ENCODE measurements around the gene SOX1. TPM values are rescaled to one million over a fixed set of nuclear protein-coding genes. Genes with fewer than 3 reads are reported as not detected.

SOX1 gene
- total and polyA plus RNA-seq, 9 of the 15 experiments (the other 6 are each of a cell fraction or from before 2014, with no cell fraction given): not detected

DNA sequence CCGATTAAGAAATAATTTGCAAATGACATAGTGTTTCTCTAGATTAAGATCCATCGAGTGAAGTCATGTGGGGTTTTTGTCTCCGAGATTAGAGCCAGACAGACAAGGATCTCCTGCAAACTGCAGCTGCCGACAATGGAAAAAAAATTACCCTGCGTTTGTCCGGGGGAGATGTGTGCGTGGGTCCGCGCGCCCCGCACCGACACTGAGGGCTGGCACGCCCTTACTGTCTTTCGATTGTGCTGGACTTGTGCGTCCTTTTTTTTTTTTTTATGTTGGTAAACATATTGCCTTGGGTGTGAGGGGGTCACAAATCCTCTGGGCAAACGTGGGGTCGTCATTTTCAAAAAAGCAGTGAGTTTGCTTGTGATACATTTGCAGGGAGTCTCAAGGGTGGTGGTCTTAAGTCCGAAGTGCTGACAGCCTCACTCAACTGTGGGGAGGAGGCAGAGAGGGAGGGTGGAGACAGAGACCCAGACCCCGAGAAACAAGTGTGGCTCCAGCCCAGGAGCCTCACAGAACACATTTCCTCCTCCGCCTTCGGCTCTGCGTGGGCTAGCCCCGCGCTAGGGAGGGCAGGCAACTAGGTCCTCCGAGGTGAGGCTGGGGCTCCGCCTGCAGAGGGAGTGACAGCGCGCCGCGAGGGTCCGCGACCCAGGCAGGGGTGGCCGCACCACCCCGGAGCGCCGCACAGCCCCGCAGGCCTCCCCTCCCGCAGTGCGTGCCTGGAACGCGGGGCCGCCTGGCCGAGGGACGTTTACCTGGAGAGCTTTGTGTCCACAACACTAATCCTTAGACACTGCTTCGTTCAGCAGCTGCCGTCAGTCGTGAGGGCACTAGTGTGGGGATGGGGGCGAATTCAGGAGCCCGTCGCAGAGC lies 11.7 kb upstream of the SOX1 start:
- Histone ChIP-seq H3K4me2 (ENCODE audit: insufficient read depth, low read length) (no peak overlapping the region), H3K27me3 (ENCODE audit: control insufficient read depth in 2 of 2, insufficient read depth in 2 of 2, low read length in 2 of 2) (peaks cover 5 to 39% of the 10 kb centered on the region in 2 experiments; a peak in 4 of 5 replicates), H3K4me3 (no peak overlapping the region), H4K20me1 (replicated peaks; ENCODE audit: control insufficient read depth, insufficient read depth, low read length) (no peaks in the 10 kb centered on the region), H3K4me1 (replicated peaks in 1 of 2; ENCODE audit: control insufficient read depth in 2 of 2, insufficient read depth in 2 of 2, low read length in 2 of 2) (peaks cover 0 to 9% of the 10 kb centered on the region in 2 experiments; a peak in 2 of 5 replicates), H3K9me1 (ENCODE audit: control insufficient read depth, insufficient read depth, low read length) (no peaks in the 10 kb centered on the region), H3K9me3 (replicated peaks; ENCODE audit: control insufficient read depth, insufficient read depth, low read depth, low read length) (no peaks in the 10 kb centered on the region), H3K27ac (ENCODE audit: extremely low read depth, low read depth, low read length) (no peak overlapping the region), H3K36me3 (ENCODE audit: control insufficient read depth, insufficient read depth, low read length) (no peaks in the 10 kb centered on the region), H2AFZ (ENCODE audit: low read depth, low read length) (no peak overlapping the region), H3K9ac (ENCODE audit: insufficient read depth in 1 of 2, low read depth in 2 of 2, low read length in 2 of 2) (no peak overlapping the region), H3K79me2 (ENCODE audit: control insufficient read depth, insufficient read depth, low read length) (no peaks in the 10 kb centered on the region)
- no TSS peak for BruUV-seq (replicated peaks)
- FAIRE-seq (no peak), ATAC-seq (no peak), DNase-seq (ENCODE audit: extremely low read depth in 1 of 4, low spot score in 3 of 4) (no peak)
- intact Hi-C loops (cut with micrococcal nuclease): no loop called here
- in situ Hi-C loops (cut with MboI): no loop called here
- ChIA-PET CTCF (ENCODE audit: low intra/inter-chr PET ratio) (no interaction called here), POLR2A (interaction anchor here (0.6 kb wide), 1 partner anchor 201 kb away, joined by 3 read pairs; no protein-coding TSS in a partner anchor)
- 26% methylated on average over 24 of the region's 50 CpGs for WGBS (ENCODE audit: insufficient coverage, low coverage, missing lambda C conversion rate)
- TF ChIP-seq, protein P1, sequence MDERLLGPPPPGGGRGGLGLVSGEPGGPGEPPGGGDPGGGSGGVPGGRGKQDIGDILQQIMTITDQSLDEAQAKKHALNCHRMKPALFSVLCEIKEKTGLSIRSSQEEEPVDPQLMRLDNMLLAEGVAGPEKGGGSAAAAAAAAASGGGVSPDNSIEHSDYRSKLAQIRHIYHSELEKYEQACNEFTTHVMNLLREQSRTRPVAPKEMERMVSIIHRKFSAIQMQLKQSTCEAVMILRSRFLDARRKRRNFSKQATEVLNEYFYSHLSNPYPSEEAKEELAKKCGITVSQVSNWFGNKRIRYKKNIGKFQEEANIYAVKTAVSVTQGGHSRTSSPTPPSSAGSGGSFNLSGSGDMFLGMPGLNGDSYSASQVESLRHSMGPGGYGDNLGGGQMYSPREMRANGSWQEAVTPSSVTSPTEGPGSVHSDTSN (CRISPR knock-in tag; IDR thresholded peaks at IDR 0.05; ENCODE audit: low read depth): no peak
- TF ChIP-seq, protein P1 (tag; conservative IDR thresholded peaks at IDR 0.05; ENCODE audit: low read depth): no peak
- TF ChIP-seq JUND (IDR thresholded peaks at IDR 0.05; ENCODE audit: borderline replicate concordance, low read depth, low read length) (no peak), JUND (tag; IDR thresholded peaks at IDR 0.05; ENCODE audit: borderline replicate concordance, low read depth, low read length) (no peak), GABPA (tag; conservative IDR thresholded peaks at IDR 0.05; ENCODE audit: low read depth) (no peak), ZNF174 (CRISPR knock-in tag; IDR thresholded peaks at IDR 0.05) (no peak)
- TF ChIP-seq, protein P2, sequence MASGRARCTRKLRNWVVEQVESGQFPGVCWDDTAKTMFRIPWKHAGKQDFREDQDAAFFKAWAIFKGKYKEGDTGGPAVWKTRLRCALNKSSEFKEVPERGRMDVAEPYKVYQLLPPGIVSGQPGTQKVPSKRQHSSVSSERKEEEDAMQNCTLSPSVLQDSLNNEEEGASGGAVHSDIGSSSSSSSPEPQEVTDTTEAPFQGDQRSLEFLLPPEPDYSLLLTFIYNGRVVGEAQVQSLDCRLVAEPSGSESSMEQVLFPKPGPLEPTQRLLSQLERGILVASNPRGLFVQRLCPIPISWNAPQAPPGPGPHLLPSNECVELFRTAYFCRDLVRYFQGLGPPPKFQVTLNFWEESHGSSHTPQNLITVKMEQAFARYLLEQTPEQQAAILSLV (tag; IDR thresholded peaks at IDR 0.05): no peak

Measured in K562 (cell line).